Heart right ventricle (tissue), 16 donors: ENCODE measurements around the gene TYSND1. TPM values are rescaled to one million over a fixed set of nuclear protein-coding genes. Genes with fewer than 3 reads are reported as not detected.

Source experiments
- ATAC-seq, 8 donors: fragments of 200-7000 bp; cut with Tn5 transposase; one replicate each; pipeline ENCODE4 v1.9.1; 2020; ENCODE audit warnings: mild to moderate bottlenecking in 8 of 8, moderate library complexity in 8 of 8, moderate number of reproducible peaks in 1 of 8
- DNase-seq, 2 donors: peaks; one replicate each; pipeline ENCODE4 v3.0.0-alpha.2; 2020
- H3K27ac ChIP-seq, 10 donors: fragments of 200-600 bp; sonication (generic) in 2 of 10; one replicate each; pipeline versions ENCODE4 v1.5.0 to v1.8.0; 2020 to 2022; ENCODE audit warnings: mild to moderate bottlenecking in 3 of 10
- H3K27me3 ChIP-seq, 7 donors: fragments of 200-600 bp; one replicate each; pipeline ENCODE4 v1.8.0; 2021 to 2022; ENCODE audit warnings: mild to moderate bottlenecking in 2 of 7
- H3K36me3 ChIP-seq, 9 donors: fragments of 200-600 bp; sonication (generic) in 1 of 9; one replicate each; pipeline versions ENCODE4 v1.5.0 to v1.8.0; 2020 to 2022; ENCODE audit warnings: mild to moderate bottlenecking in 2 of 9
- H3K4me1 ChIP-seq, 9 donors: fragments of 200-600 bp; sonication (generic) in 1 of 9; one replicate each; pipeline versions ENCODE4 v1.5.0 to v1.8.0; 2020 to 2022; ENCODE audit warnings: mild to moderate bottlenecking in 4 of 9
- H3K4me3 ChIP-seq, 10 donors: fragments of 200-600 bp; sonication (generic) in 2 of 10; one replicate each; pipeline versions ENCODE4 v1.5.0 to v1.8.0; 2020 to 2022; ENCODE audit warnings: mild to moderate bottlenecking in 7 of 10, moderate library complexity in 2 of 10
- H3K9me3 ChIP-seq, 11 donors: fragments of 200-600 bp in 10 of 11; sonication (generic) in 2 of 11; one replicate each; pipeline versions ENCODE4 v1.5.0 to v1.8.0; 2013 to 2022; ENCODE audit warnings: mild to moderate bottlenecking in 2 of 11, control low read depth in 1 of 11, moderate library complexity in 1 of 11
- WGBS, 2 donors: extraction: QIAGEN DNeasy Blood & Tissue Kit; methylation state at CpG; one replicate each; pipeline ENCODE4 v1.1.7; 2013; ENCODE audit warnings: inconsistent platforms in 1 of 2; 5-methylcytosine and 5-hydroxymethylcytosine counted together
- intact Hi-C, 10 donors: fragments of 100-400 bp; cut with DNase I; formaldehyde crosslinking; loops; one replicate each; pipeline versions ENCODE4 v1.11.1 to v1.14.2; 2022
- polyA plus RNA-seq, 2 donors: library from polyadenylated mRNA; stranded (reverse); fragments of 200-250 nt; gene quantifications; one replicate each; pipeline ENCODE4 v1.2.3, GENCODE V29; 2013
- total RNA-seq, 10 donors: library from RNA; stranded (reverse); fragmentation: NEBNext Ultra II Directional in 3 of 10; extraction: Animal tissue kit (Norgen Biotek cat#: 25700) in 3 of 10; gene quantifications; one replicate each; pipeline versions ENCODE4 v1.2.1 to v1.2.4, GENCODE V29; 2021 to 2023
- TF ChIP-seq, protein P1 (sequence below), 9 donors: fragments of 200-600 bp; sonication (generic) in 2 of 9; IDR thresholded peaks; one replicate each; pipeline versions ENCODE4 v1.5.0 to v1.8.0; 2021 to 2022; ENCODE audit warnings: antibody characterized with exemption in 9 of 9, mild to moderate bottlenecking in 5 of 9, moderate library complexity in 1 of 9
- donor health status: Arrhythmogenic right ventricular cardiomyopathy.
- donor health status: ischemic (EF 13 %, LVEDD 7.1; RV severe dilation, severe dysfunction).
- donor health status: healthy with polysubstance abuse.
- donor health status: DM: no; HTN: yes; CAD: no.
- donor health status: DM: no; HTN: no; CAD: no.
- donor health status: ischemic (EF 25% LVEDD 6.9; RV normal size, moderate dysfunction).
- donor health status: ischemic (EF 25% LVEDD 5.7; RV mildly dilated, moderate dysfunction).
- donor health status: healthy.
- donor health status: DM: yes; HTN: yes; CAD: no.
- donor health status: Ischemic cardiomyopathy.
- donor health status: ischemic (EF 35%, LVEDD 5.7; RV mildly dilated, moderate dysfunction).
- donor health status: nonischemic (EF 11% LVEDD 7.7; RV severe dilation, severe dysfunction).
- donor health status: DM: yes; HTN: yes; CAD: no.
- donor health status: PGD.
- donor health status: ischemic (EF 29% LVEDD 5.4; RV normal size, mild dysfunction).
- donor health status: nonischemic (EF 23%, LVEDD 6.1; RV moderate dilation, normal function).

Gene TYSND1
- total and polyA plus RNA-seq, 12 donors: 2.6 to 6.5 (median 4.6) TPM

DNA sequence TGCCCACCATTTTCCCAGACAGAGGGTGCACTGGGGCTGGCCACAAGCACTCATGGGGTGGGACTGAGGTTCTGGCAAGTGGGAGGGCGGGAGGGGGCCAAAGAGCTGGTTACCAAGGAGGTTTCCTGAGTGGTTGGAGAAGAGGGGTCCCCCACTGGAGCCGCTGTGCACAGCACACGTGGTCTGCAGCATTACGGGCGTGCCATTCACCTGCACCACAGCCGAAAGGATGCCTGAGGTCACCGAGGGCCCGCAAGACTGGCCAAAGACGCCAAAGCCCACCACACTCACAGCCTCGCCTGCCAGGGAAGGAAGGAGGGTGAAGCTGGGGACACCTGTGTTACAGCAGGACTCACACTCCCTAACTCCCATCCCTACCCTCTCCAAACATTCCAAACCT lies 3.9 kb downstream of the TYSND1 start:
- peaks cover 0 to 17% (median 0%) of the 10 kb centered on the region in 9 donors for H3K36me3 ChIP-seq
- H3K4me3 ChIP-seq: no peak overlapping the region
- TF ChIP-seq, protein P1, sequence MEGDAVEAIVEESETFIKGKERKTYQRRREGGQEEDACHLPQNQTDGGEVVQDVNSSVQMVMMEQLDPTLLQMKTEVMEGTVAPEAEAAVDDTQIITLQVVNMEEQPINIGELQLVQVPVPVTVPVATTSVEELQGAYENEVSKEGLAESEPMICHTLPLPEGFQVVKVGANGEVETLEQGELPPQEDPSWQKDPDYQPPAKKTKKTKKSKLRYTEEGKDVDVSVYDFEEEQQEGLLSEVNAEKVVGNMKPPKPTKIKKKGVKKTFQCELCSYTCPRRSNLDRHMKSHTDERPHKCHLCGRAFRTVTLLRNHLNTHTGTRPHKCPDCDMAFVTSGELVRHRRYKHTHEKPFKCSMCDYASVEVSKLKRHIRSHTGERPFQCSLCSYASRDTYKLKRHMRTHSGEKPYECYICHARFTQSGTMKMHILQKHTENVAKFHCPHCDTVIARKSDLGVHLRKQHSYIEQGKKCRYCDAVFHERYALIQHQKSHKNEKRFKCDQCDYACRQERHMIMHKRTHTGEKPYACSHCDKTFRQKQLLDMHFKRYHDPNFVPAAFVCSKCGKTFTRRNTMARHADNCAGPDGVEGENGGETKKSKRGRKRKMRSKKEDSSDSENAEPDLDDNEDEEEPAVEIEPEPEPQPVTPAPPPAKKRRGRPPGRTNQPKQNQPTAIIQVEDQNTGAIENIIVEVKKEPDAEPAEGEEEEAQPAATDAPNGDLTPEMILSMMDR (IDR thresholded peaks at IDR 0.05): no peak
- no peaks in the 10 kb centered on the region for H3K9me3 ChIP-seq
- no peaks in the 10 kb centered on the region for H3K27me3 ChIP-seq
- 94 to 95% methylated on average over 10 of the region's 10 CpGs for WGBS, 2 donors
- DNase-seq: no peak
- H3K4me1 ChIP-seq: peaks cover 8 to 26% (median 19%) of the 10 kb centered on the region in 9 donors
- H3K27ac ChIP-seq: no peak overlapping the region
- intact Hi-C loops: no loop called here
- no peak for ATAC-seq

DNA sequence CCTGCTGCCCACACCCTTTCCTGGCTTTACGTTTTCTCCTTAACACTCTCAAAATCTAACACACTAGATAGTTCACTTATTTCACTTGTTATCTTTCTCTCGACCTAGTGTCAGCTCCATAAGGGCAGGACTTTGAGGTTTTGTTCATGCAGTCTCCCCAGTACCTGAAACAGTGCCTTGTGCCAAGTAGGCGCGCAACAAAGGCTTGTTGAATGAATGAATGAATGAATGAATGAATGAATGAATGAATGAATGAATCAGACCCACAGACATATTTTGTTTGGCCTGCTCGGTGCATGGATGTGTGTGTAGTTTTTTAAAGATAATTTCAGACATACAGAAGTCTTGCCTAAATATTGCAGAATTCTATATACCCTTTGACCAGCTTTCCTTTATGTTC lies 6.2 kb downstream of the TYSND1 start:
- TF ChIP-seq, protein P1 (IDR thresholded peaks at IDR 0.05): no peak
- WGBS, 2 donors: 71 to 81% methylated on average over 5 of the region's 5 CpGs
- DNase-seq (no peak), ATAC-seq (no peak)
- Histone ChIP-seq H3K9me3 (no peaks in the 10 kb centered on the region), H3K27ac (no peak overlapping the region), H3K4me3 (no peak overlapping the region), H3K36me3 (peaks cover 0 to 17% (median 0%) of the 10 kb centered on the region in 9 donors), H3K27me3 (no peaks in the 10 kb centered on the region), H3K4me1 (peaks cover 1 to 16% (median 10%) of the 10 kb centered on the region in 9 donors)
- intact Hi-C loops: no loop called here

DNA sequence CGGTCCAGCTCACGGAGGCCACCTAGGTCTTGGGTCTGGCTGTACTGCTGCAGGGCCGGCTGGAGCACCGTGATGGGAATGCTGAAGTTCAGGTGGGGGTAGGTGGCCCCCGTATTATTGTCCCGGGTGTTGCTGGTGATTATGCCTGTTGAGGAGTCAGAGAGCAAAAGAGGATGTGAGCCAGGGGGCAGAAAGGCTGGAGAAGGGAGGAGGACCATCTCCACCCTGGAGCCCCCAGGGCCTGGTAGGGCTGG lies 6.6 kb downstream of the TYSND1 start:
- no peak for DNase-seq
- Histone ChIP-seq H3K27ac (no peak overlapping the region), H3K4me1 (peaks cover 0 to 12% (median 6%) of the 10 kb centered on the region in 9 donors), H3K9me3 (no peaks in the 10 kb centered on the region), H3K36me3 (peaks cover 0 to 17% (median 0%) of the 10 kb centered on the region in 9 donors), H3K27me3 (no peaks in the 10 kb centered on the region), H3K4me3 (no peak overlapping the region)
- ATAC-seq: no peak
- intact Hi-C loops: no loop called here
- TF ChIP-seq, protein P1 (IDR thresholded peaks at IDR 0.05): no peak
- 94% methylated on average over 6 of the region's 6 CpGs for WGBS, 2 donors

DNA sequence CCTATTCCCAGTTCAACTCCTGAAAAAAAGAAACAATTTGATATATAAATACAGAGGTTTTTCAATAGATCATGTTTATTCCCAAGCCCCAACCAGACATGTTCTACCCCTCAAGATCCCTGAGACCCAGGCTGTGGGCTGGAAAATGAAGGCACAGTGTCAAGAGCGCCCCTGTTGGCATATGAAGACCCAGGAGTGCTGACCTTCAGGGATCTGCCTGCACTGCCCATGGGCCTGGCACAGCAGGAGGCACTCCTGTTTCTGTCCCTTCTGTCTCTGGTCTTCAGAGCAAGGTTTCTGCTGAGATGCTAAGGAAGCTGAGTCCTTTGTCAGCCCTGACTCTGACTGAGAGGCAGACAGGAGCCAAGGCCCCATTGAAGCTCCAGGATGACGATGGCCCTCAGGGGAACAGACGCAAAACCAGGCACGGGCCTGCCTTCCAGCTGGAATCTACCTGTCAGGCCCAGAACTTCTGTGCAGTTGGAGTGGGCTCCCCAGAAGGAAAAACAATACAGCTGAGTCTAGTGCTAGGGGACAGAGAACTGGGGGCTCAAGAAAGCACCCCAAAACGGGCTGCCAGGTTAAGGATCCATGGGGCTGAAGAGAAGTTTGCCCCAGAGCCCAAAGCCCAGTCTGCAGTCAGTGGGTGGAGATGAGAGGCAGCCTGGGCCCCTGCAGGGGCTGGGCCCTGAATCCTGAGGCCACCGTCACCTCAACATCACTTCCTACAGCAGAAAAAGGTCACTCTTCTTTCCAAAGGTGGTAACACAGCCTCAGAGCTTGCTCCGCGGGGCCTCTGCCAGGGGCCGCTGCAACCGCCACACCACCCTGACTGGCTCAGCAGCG lies 7.1 kb downstream of the TYSND1 start:
- no peaks in the 10 kb centered on the region for H3K27me3 ChIP-seq
- H3K36me3 ChIP-seq: peaks cover 0 to 17% (median 0%) of the 10 kb centered on the region in 9 donors
- peaks cover 0 to 7% (median under 1%) of the 10 kb centered on the region in 9 donors for H3K4me1 ChIP-seq
- WGBS, 2 donors: 90 to 93% methylated on average over 11 of the region's 11 CpGs
- ATAC-seq: no peak
- TF ChIP-seq, protein P1 (IDR thresholded peaks at IDR 0.05): no peak
- H3K9me3 ChIP-seq: no peaks in the 10 kb centered on the region
- intact Hi-C loops: no loop called here
- no peak for DNase-seq
- H3K4me3 ChIP-seq: no peak overlapping the region
- H3K27ac ChIP-seq: no peak overlapping the region
